ENCODE results near the gene MYO18B. TPM values are rescaled to one million over a fixed set of nuclear protein-coding genes. Genes with fewer than 3 reads are reported as not detected.

Gene MYO18B
- total and polyA plus RNA-seq, 2 donors (not counting 1 experiment from before 2014, with no cell fraction given): 0.15 TPM; not detected in 1

- H3K4me1 Mint-ChIP-seq: no peaks in the 10 kb centered on the region
- Histone ChIP-seq H3K9me3 (ENCODE audit: control extremely low read depth in 1 of 3, control insufficient read depth in 2 of 3, insufficient read depth in 1 of 3, low read length in 2 of 3) (no peaks in the 10 kb centered on the region), H3K9ac (ENCODE audit: low read length) (no peak overlapping the region), H3K27me3 (replicated peaks in 1 of 4; ENCODE audit: control extremely low read depth in 1 of 4, control insufficient read depth in 3 of 4, insufficient read depth in 4 of 4, low read length in 3 of 4) (peaks cover 0 to 1% (median 0%) of the 10 kb centered on the region in 4 experiments), H2AFZ (ENCODE audit: insufficient read depth, low read depth, low read length, poor library complexity, severe bottlenecking) (no peak overlapping the region), H3K4me1 (ENCODE audit: control insufficient read depth in 2 of 2, insufficient read depth in 2 of 2, low read length in 2 of 2) (no peaks in the 10 kb centered on the region), H3K4me2 (replicated peaks; ENCODE audit: low read depth, low read length, poor library complexity, severe bottlenecking) (no peak overlapping the region), H3K4me3 (ENCODE audit: control extremely low read depth in 1 of 5, extremely low read depth in 1 of 5, insufficient read depth in 1 of 5, low read depth in 2 of 5, low read length in 4 of 5) (no peak overlapping the region), H3K79me2 (ENCODE audit: control insufficient read depth, insufficient read depth, low read length) (no peaks in the 10 kb centered on the region), H3K27ac (ENCODE audit: low read length in 2 of 2) (no peak overlapping the region), H4K20me1 (ENCODE audit: control insufficient read depth, insufficient read depth, low read length, poor library complexity, severe bottlenecking) (no peaks in the 10 kb centered on the region), H3K36me3 (replicated peaks in 1 of 2; ENCODE audit: control extremely low read depth in 1 of 2, control insufficient read depth in 1 of 2, extremely low read depth in 1 of 2, insufficient read depth in 2 of 2, low read length in 1 of 2) (no peaks in the 10 kb centered on the region)
- 93% methylated on average over 6 of the region's 6 CpGs for WGBS (ENCODE audit: insufficient coverage)
- POLR2A ChIA-PET: no interaction called here
- peaks cover 25% of the 10 kb centered on the region for H3K27me3 Mint-ChIP-seq
- H3K4me3 Mint-ChIP-seq: no peak overlapping the region
- H3K27ac Mint-ChIP-seq: no peak overlapping the region
- no peak for DNase-seq
- TF ChIP-seq EZH2 (IDR thresholded peaks at IDR 0.05; ENCODE audit: borderline replicate concordance, insufficient read depth, low read depth, low read length, poor library complexity, severe bottlenecking) (no peak), CTCF (IDR thresholded peaks at IDR 0.05) (no peak)
- intact Hi-C loops (cut with micrococcal nuclease): no loop called here
- H3K9me3 Mint-ChIP-seq (ENCODE audit: insufficient read depth): no peaks in the 10 kb centered on the region
- CTCF ChIA-PET: no interaction called here
- ATAC-seq (ENCODE audit: low read depth): no peak
Measured at GRCh38 chr22:25742918-25743708, 1.1 kb downstream of the MYO18B start.

GRCh38 chr22:25744694-25745093 is 2.7 kb downstream of the MYO18B start:
- no peaks in the 10 kb centered on the region for H3K36me3 ChIP-seq (replicated peaks in 1 of 2; ENCODE audit: control extremely low read depth in 1 of 2, control insufficient read depth in 1 of 2, extremely low read depth in 1 of 2, insufficient read depth in 2 of 2, low read length in 1 of 2)
- Mint-ChIP-seq H3K27ac (no peak overlapping the region), H3K9me3 (ENCODE audit: insufficient read depth) (no peaks in the 10 kb centered on the region), H3K4me1 (no peaks in the 10 kb centered on the region), H3K4me3 (no peak overlapping the region), H3K27me3 (peaks cover 16% of the 10 kb centered on the region)
- ChIA-PET POLR2A (no interaction called here), CTCF (interaction anchor here (1.2 kb wide), 1 partner anchor 10 kb away, joined by 3 read pairs; no protein-coding TSS in a partner anchor)
- no peaks in the 10 kb centered on the region for H4K20me1 ChIP-seq (ENCODE audit: control insufficient read depth, insufficient read depth, low read length, poor library complexity, severe bottlenecking)
- H3K4me2 ChIP-seq (replicated peaks; ENCODE audit: low read depth, low read length, poor library complexity, severe bottlenecking): no peak overlapping the region
- no peak overlapping the region for H3K4me3 ChIP-seq (ENCODE audit: control extremely low read depth in 1 of 5, extremely low read depth in 1 of 5, insufficient read depth in 1 of 5, low read depth in 2 of 5, low read length in 4 of 5)
- TF ChIP-seq EZH2 (IDR thresholded peaks at IDR 0.05; ENCODE audit: borderline replicate concordance, insufficient read depth, low read depth, low read length, poor library complexity, severe bottlenecking) (no peak), CTCF (IDR thresholded peaks at IDR 0.05) (no peak)
- no peaks in the 10 kb centered on the region for H3K9me3 ChIP-seq (ENCODE audit: control extremely low read depth in 1 of 3, control insufficient read depth in 2 of 3, insufficient read depth in 1 of 3, low read length in 2 of 3)
- no peaks in the 10 kb centered on the region for H3K4me1 ChIP-seq (ENCODE audit: control insufficient read depth in 2 of 2, insufficient read depth in 2 of 2, low read length in 2 of 2)
- no peak overlapping the region for H3K9ac ChIP-seq (ENCODE audit: low read length)
- WGBS (ENCODE audit: insufficient coverage): no CpG with 5 or more reads among the region's 4 CpGs
- intact Hi-C loops (cut with micrococcal nuclease): no loop called here
- no peak overlapping the region for H3K27ac ChIP-seq (ENCODE audit: low read length in 2 of 2)
- no peaks in the 10 kb centered on the region for H3K79me2 ChIP-seq (ENCODE audit: control insufficient read depth, insufficient read depth, low read length)
- ATAC-seq (ENCODE audit: low read depth) (no peak), DNase-seq (no peak)
- H3K27me3 ChIP-seq (replicated peaks in 1 of 4; ENCODE audit: control extremely low read depth in 1 of 4, control insufficient read depth in 3 of 4, insufficient read depth in 4 of 4, low read length in 3 of 4): no peaks in the 10 kb centered on the region
- no peak overlapping the region for H2AFZ ChIP-seq (ENCODE audit: insufficient read depth, low read depth, low read length, poor library complexity, severe bottlenecking)
